Heart right ventricle (tissue), 16 donors: ENCODE results near the gene HPN. TPM values are rescaled to one million over a fixed set of nuclear protein-coding genes. Genes with fewer than 3 reads are reported as not detected.
A peak's percentile ranks its signal among the peaks of the same experiment; 100 is the strongest.
"Not testable (repeated sequence)": the region's sequence is repeated elsewhere in the genome, so short reads cannot be mapped to it uniquely, and the experiment has no call there.

Experiments
- ATAC-seq, 8 donors: fragments of 200-7000 bp; cut with Tn5 transposase; one replicate each; pipeline ENCODE4 v1.9.1; 2020; ENCODE audit warnings: mild to moderate bottlenecking in 8 of 8, moderate library complexity in 8 of 8, moderate number of reproducible peaks in 1 of 8
- DNase-seq, 2 donors: peaks; one replicate each; pipeline ENCODE4 v3.0.0-alpha.2; 2020
- H3K27ac ChIP-seq, 10 donors: fragments of 200-600 bp; sonication (generic) in 2 of 10; one replicate each; pipeline versions ENCODE4 v1.5.0 to v1.8.0; 2020 to 2022; ENCODE audit warnings: mild to moderate bottlenecking in 3 of 10
- H3K27me3 ChIP-seq, 7 donors: fragments of 200-600 bp; one replicate each; pipeline ENCODE4 v1.8.0; 2021 to 2022; ENCODE audit warnings: mild to moderate bottlenecking in 2 of 7
- H3K36me3 ChIP-seq, 9 donors: fragments of 200-600 bp; sonication (generic) in 1 of 9; one replicate each; pipeline versions ENCODE4 v1.5.0 to v1.8.0; 2020 to 2022; ENCODE audit warnings: mild to moderate bottlenecking in 2 of 9
- H3K4me1 ChIP-seq, 9 donors: fragments of 200-600 bp; sonication (generic) in 1 of 9; one replicate each; pipeline versions ENCODE4 v1.5.0 to v1.8.0; 2020 to 2022; ENCODE audit warnings: mild to moderate bottlenecking in 4 of 9
- H3K4me3 ChIP-seq, 10 donors: fragments of 200-600 bp; sonication (generic) in 2 of 10; one replicate each; pipeline versions ENCODE4 v1.5.0 to v1.8.0; 2020 to 2022; ENCODE audit warnings: mild to moderate bottlenecking in 7 of 10, moderate library complexity in 2 of 10
- H3K9me3 ChIP-seq, 11 donors: fragments of 200-600 bp in 10 of 11; sonication (generic) in 2 of 11; one replicate each; pipeline versions ENCODE4 v1.5.0 to v1.8.0; 2013 to 2022; ENCODE audit warnings: mild to moderate bottlenecking in 2 of 11, control low read depth in 1 of 11, moderate library complexity in 1 of 11
- CTCF ChIP-seq, 9 donors: fragments of 200-600 bp; sonication (generic) in 2 of 9; IDR thresholded peaks; one replicate each; pipeline versions ENCODE4 v1.5.0 to v1.8.0; 2021 to 2022; ENCODE audit warnings: antibody characterized with exemption in 9 of 9, mild to moderate bottlenecking in 5 of 9, moderate library complexity in 1 of 9
- WGBS, 2 donors: extraction: QIAGEN DNeasy Blood & Tissue Kit; methylation state at CpG; one replicate each; pipeline ENCODE4 v1.1.7; 2013; ENCODE audit warnings: inconsistent platforms in 1 of 2; 5-methylcytosine and 5-hydroxymethylcytosine counted together
- intact Hi-C, 10 donors: fragments of 100-400 bp; cut with DNase I; formaldehyde crosslinking; loops; one replicate each; pipeline versions ENCODE4 v1.11.1 to v1.14.2; 2022
- polyA plus RNA-seq, 2 donors: library from polyadenylated mRNA; stranded (reverse); fragments of 200-250 nt; gene quantifications; one replicate each; pipeline ENCODE4 v1.2.3, GENCODE V29; 2013
- total RNA-seq, 10 donors: library from RNA; stranded (reverse); fragmentation: NEBNext Ultra II Directional in 3 of 10; extraction: Animal tissue kit (Norgen Biotek cat#: 25700) in 3 of 10; gene quantifications; one replicate each; pipeline versions ENCODE4 v1.2.1 to v1.2.4, GENCODE V29; 2021 to 2023
- donor health status: Arrhythmogenic right ventricular cardiomyopathy.
- donor health status: ischemic (EF 13 %, LVEDD 7.1; RV severe dilation, severe dysfunction).
- donor health status: healthy with polysubstance abuse.
- donor health status: DM: no; HTN: yes; CAD: no.
- donor health status: DM: no; HTN: no; CAD: no.
- donor health status: ischemic (EF 25% LVEDD 6.9; RV normal size, moderate dysfunction).
- donor health status: ischemic (EF 25% LVEDD 5.7; RV mildly dilated, moderate dysfunction).
- donor health status: healthy.
- donor health status: DM: yes; HTN: yes; CAD: no.
- donor health status: Ischemic cardiomyopathy.
- donor health status: ischemic (EF 35%, LVEDD 5.7; RV mildly dilated, moderate dysfunction).
- donor health status: nonischemic (EF 11% LVEDD 7.7; RV severe dilation, severe dysfunction).
- donor health status: DM: yes; HTN: yes; CAD: no.
- donor health status: PGD.
- donor health status: ischemic (EF 29% LVEDD 5.4; RV normal size, mild dysfunction).
- donor health status: nonischemic (EF 23%, LVEDD 6.1; RV moderate dilation, normal function).

The HPN gene
- total and polyA plus RNA-seq, 12 donors, result 1.4 to 13.1 (median 4.0) TPM

DNA sequence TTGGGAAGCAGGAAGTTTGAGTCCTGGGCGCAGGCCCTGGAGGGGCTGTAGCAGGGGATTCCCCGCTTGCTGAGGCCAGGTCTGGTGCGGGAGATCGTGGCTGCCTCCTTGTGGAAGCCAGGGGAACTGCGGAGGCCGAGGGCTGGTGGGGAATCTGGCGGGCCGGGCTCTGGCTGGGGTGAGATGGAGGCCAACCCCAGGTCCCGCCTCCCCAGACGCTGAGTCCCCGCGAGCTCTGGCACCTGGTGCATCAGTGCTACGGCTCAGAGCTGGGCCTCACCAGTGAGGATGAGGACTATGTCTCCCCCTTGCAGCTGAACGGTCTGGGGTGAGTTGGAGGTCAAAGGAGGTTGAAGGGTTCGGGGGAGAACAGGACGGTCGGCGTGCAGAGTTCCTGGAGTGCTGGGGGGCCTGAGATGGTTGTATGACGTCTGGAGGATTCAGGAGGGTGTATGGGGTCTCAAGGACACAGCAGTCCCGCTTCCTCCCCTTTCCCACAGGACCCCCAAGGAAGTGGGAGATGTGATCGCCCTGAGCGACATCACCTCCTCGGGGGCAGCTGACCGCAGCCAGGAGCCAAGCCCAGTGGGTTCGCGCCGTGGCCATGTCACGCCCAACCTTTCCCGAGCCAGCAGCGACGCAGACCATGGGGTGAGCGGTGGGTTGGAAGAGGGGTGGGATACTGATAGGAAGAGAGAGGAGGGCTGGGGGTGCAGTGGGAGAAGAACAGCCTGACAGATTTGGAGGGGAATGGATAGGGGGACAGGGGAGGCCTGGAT, 28.3 kb upstream of the HPN start:
- Histone ChIP-seq H3K36me3 (peaks cover 0 to 91% (median 44%) of the 10 kb centered on the region in 9 donors), H3K9me3 (no peaks in the 10 kb centered on the region), H3K4me1 (peaks cover 2 to 63% (median 25%) of the 10 kb centered on the region in 9 donors), H3K27me3 (no peaks in the 10 kb centered on the region), H3K27ac (peak overlapping the region in 5 of 10 donors; percentile 25 to 73 (median 66)), H3K4me3 (no peak overlapping the region)
- 55% methylated on average over 32 of the region's 32 CpGs for WGBS, 2 donors
- DNase-seq (peak; percentile 78 to 81), ATAC-seq (peak; percentile 68 to 79 (median 72))
- peak; percentile 86 to 99 (median 97) for TF ChIP-seq CTCF (IDR thresholded peaks at IDR 0.05)
- intact Hi-C loops, result loop anchor here (1.0 to 5.0 kb wide), 3 partner anchors 40 to 41 kb away; no protein-coding TSS in a partner anchor

- Histone ChIP-seq H3K9me3 (no peaks in the 10 kb centered on the region), H3K4me3 (no peak overlapping the region), H3K27me3 (no peaks in the 10 kb centered on the region), H3K4me1 (peaks cover 2 to 58% (median 18%) of the 10 kb centered on the region in 9 donors), H3K36me3 (peaks cover 0 to 93% (median 50%) of the 10 kb centered on the region in 9 donors), H3K27ac (peak overlapping the region in 2 of 10 donors; percentile 72 to 73)
- DNase-seq (no peak), ATAC-seq (peak in 1 of 8 donors; percentile 27)
- 87 to 90% methylated on average over 23 of the region's 23 CpGs for WGBS, 2 donors
- no peak for TF ChIP-seq CTCF (IDR thresholded peaks at IDR 0.05)
- intact Hi-C loops, result loop anchor here (1.0 to 5.0 kb wide), 3 partner anchors 41 to 42 kb away; no protein-coding TSS in a partner anchor
Observed at GRCh38 chr19:35013820-35014754, 27.4 kb upstream of the HPN start.

DNA sequence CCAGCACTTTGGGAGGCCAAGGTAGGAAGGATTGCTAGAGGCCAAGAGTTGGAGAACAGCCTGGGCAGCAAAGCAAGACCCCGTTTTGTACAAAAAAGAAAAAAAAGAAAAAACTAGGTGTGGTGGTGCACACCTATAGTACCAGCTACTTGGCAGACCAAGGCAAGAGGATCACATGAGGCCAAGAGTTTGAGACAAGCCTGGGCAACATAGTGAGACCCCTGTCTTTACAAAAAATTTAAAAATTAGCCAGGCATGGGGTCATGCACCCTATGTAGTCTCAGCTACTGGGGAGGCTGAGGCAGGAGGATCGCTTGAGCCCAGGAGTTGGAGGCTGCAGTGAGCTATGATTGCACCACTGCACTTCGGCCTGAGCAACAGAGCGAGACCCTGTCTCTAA, 26.7 kb upstream of the HPN start:
- Histone ChIP-seq H3K36me3 (peaks cover 0 to 93% (median 50%) of the 10 kb centered on the region in 9 donors), H3K27ac (peak overlapping the region in 1 of 10 donors; percentile 72), H3K4me1 (peaks cover 2 to 52% (median 18%) of the 10 kb centered on the region in 9 donors)
- not testable (repeated sequence) for H3K4me3 ChIP-seq, H3K9me3 ChIP-seq, ATAC-seq, DNase-seq, H3K27me3 ChIP-seq
- intact Hi-C loops, result loop anchor here in 1 of 10 donors (5.0 kb wide), 1 partner anchor 42 kb away; no protein-coding TSS in a partner anchor
- 96% methylated on average over 4 of the region's 4 CpGs for WGBS, 2 donors

DNA sequence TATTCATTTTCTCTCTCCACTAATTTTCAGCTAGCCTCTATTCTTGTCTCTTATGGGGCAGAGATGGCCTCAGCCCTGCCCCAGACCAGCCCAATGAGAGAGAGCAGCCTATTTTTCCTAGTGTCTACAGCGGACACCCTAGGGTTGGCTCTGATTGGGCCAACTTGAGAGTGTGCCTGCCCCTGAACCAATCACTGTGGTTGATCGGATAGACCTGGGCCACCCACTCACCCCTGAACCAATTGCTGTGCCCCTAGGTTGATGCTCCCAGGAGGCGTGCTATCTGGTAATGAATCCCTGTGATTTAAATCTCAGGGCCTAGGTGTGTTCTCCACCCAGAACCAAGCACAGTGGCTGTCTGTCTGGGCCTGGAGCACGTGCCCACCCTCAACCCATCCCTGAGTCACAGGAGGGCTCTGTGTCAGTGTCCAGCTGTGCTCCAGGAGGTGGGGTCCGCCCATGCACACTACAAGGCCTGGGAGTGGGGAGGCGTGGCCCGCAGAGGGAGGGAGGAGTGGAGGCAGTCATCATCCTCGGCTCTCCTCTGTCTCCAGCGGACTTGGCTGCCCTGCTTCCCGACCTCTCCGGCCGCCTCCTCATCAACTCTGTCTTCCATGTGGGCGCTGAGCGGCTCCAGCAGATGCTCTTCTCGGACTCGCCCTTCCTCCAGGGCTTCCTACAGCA, 26.1 kb upstream of the HPN start:
- DNase-seq (no peak), ATAC-seq (peak in 1 of 8 donors; percentile 41)
- Histone ChIP-seq H3K4me3 (no peak overlapping the region), H3K36me3 (peaks cover 0 to 93% (median 48%) of the 10 kb centered on the region in 9 donors), H3K9me3 (no peaks in the 10 kb centered on the region), H3K27ac (peak overlapping the region in 1 of 10 donors; percentile 72), H3K4me1 (peaks cover 2 to 51% (median 18%) of the 10 kb centered on the region in 9 donors), H3K27me3 (no peaks in the 10 kb centered on the region)
- intact Hi-C loops, result no loop called here
- WGBS, 2 donors, result 81 to 88% methylated on average over 16 of the region's 16 CpGs
- TF ChIP-seq CTCF (IDR thresholded peaks at IDR 0.05), result no peak
